Panc1 (cell line): ENCODE measurements around the gene IRF7.
A peak's percentile ranks its signal among the peaks of the same experiment; 100 is the strongest.

Source experiments
- CTCF ChIP-seq: fragments of 450-650 bp; IDR thresholded peaks from 2 replicates; pipeline ENCODE4 v1.5.1; 2017; ENCODE audit warnings: mild to moderate bottlenecking
- POLR2AphosphoS5 ChIP-seq: IDR thresholded peaks from 2 replicates; pipeline ENCODE4 v1.6.1; 2012; ENCODE audit warnings: mild to moderate bottlenecking, low read depth, low read length, moderate library complexity
- REST ChIP-seq, 2 experiments: IDR thresholded peaks; 2 replicates each; pipeline ENCODE4 v1.6.1; 2011 to 2012; ENCODE audit warnings: low read depth in 2 of 2, control low read depth in 1 of 2, low read length in 1 of 2, mild to moderate bottlenecking in 1 of 2, moderate library complexity in 1 of 2; ENCODE audit not compliant: insufficient read depth in 1 of 2

GRCh38 chr11:568306-569157 is 47.2 kb downstream of the IRF7 start:
- no peak for TF ChIP-seq CTCF
- TF ChIP-seq POLR2AphosphoS5 = peak; percentile 63; the same call in 1 of the 2 replicates
- TF ChIP-seq REST (IDR thresholded peaks at IDR 0.05; ENCODE audit: insufficient read depth in 1 of 2, low read depth in 2 of 2, low read length in 1 of 2) = no peak; a peak in 1 of 4 replicates
